ENCODE results near the gene CSNK2A1. TPM values are rescaled to one million over a fixed set of nuclear protein-coding genes. Genes with fewer than 3 reads are reported as not detected.

CSNK2A1 gene
- total RNA-seq, 1 experiment from 2014 or later: 229 TPM

DNA sequence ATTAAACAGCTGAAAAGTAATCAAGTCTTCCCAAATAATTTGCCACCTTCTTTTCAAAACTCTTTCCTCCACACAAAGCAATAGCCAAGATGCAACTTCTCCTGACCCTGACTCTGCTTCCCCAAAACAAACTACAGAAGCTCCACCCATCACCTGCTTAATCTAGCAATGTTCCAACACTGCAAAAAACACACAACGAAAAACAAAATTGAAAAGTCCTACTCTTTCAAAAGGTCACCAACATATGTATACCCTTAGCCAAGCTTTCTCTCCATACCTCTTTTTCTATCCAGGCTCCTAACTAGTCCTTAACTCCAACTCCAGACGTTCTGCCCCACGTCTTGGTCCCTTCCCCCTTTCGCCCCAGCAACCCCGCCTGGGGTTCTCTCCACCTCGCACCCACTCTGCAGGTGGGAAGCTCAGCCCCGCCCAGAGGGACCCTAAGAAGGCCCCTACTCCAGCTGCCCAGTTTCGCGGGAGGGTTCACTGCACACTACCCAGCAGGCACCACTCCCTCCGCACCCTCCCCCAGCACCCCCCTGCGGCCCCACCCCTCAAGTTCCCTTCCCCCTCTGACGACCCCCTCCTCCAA is 717 bp downstream of the CSNK2A1 start:
- Mint-ChIP-seq H3K4me3 (peak overlapping the region; percentile 90 to 96), H3K27ac (peak overlapping the region; percentile 21 to 100 (median 99)), H3K27me3 (ENCODE audit: low read depth) (peaks cover 25% of the 10 kb centered on the region), H3K4me1 (peaks cover 46 to 54% of the 10 kb centered on the region in 2 experiments), H3K9me3 (peaks cover 0 to 5% of the 10 kb centered on the region in 2 experiments; a peak in 3 of 5 replicates), H3K36me3 (ENCODE audit: insufficient read depth in 1 of 3, low read depth in 3 of 3) (peaks cover 15 to 32% (median 20%) of the 10 kb centered on the region in 3 experiments)
- Histone ChIP-seq H3K4ac (ENCODE audit: low read depth, low read length) (no peak overlapping the region), H2BK15ac (ENCODE audit: low read depth, low read length) (no peak overlapping the region), H2BK12ac (ENCODE audit: insufficient read length, low read depth, low read length) (no peak overlapping the region), H3K4me2 (ENCODE audit: insufficient read depth, insufficient read length, low read length) (peak overlapping the region; percentile 85), H3K9me3 (ENCODE audit: control insufficient read depth, low read depth, low read length) (no peaks in the 10 kb centered on the region), H4K20me1 (ENCODE audit: control insufficient read depth, insufficient read depth, insufficient read length) (no peaks in the 10 kb centered on the region), H4K8ac (replicated peaks; ENCODE audit: insufficient read length, low read depth, low read length) (no peak overlapping the region), H3K27me3 (ENCODE audit: insufficient read depth, low read length) (no peaks in the 10 kb centered on the region), H2BK120ac (ENCODE audit: low read depth, low read length, poor library complexity, severe bottlenecking) (no peak overlapping the region), H3K56ac (ENCODE audit: insufficient read length, low read depth, low read length) (no peak overlapping the region), H4K91ac (ENCODE audit: insufficient read length, low read depth, low read length) (peak overlapping the region; percentile 97), H3K23ac (ENCODE audit: insufficient read length, low read depth, low read length) (no peak overlapping the region), H4K5ac (ENCODE audit: insufficient read length, low read depth, low read length) (peak overlapping the region; percentile 97), H2BK5ac (ENCODE audit: insufficient read length, low read length) (no peak overlapping the region), H2BK20ac (ENCODE audit: low read depth, low read length, poor library complexity, severe bottlenecking) (no peak overlapping the region), H3K27ac (ENCODE audit: insufficient read length, low read depth, low read length) (no peak overlapping the region), H3K23me2 (ENCODE audit: insufficient read length, low read depth, low read length, poor library complexity, severe bottlenecking) (peaks cover 5% of the 10 kb centered on the region), H3K14ac (ENCODE audit: insufficient read depth, low read length) (peak overlapping the region; percentile 99; the same call in 1 of the 2 replicates), H2AK5ac (ENCODE audit: insufficient read length, low read length) (no peak overlapping the region), H3K79me2 (ENCODE audit: insufficient read depth, low read length) (peaks cover 49% of the 10 kb centered on the region), H2AFZ (ENCODE audit: low read length) (no peak overlapping the region), H3T11ph (ENCODE audit: low read length) (no peak overlapping the region), H3K18ac (ENCODE audit: insufficient read length, low read depth, low read length) (peak overlapping the region; percentile 99), H3K79me1 (ENCODE audit: insufficient read depth, low read depth, low read length, poor library complexity, severe bottlenecking) (peaks cover 3% of the 10 kb centered on the region), H3K4me1 (ENCODE audit: insufficient read depth, low read length) (0 out of 2 replicates have a peak, but pooled peaks cover 3% of the 10 kb centered on the region), H3K9ac (ENCODE audit: extremely low read depth, insufficient read length, low read length) (peak overlapping the region; percentile 99)
- no peak for DNase-seq
- WGBS (ENCODE audit: extremely low coverage, insufficient read length, low lambda C conversion rate): no CpG with 5 or more reads among the region's 12 CpGs
- TF ChIP-seq, protein P1, sequence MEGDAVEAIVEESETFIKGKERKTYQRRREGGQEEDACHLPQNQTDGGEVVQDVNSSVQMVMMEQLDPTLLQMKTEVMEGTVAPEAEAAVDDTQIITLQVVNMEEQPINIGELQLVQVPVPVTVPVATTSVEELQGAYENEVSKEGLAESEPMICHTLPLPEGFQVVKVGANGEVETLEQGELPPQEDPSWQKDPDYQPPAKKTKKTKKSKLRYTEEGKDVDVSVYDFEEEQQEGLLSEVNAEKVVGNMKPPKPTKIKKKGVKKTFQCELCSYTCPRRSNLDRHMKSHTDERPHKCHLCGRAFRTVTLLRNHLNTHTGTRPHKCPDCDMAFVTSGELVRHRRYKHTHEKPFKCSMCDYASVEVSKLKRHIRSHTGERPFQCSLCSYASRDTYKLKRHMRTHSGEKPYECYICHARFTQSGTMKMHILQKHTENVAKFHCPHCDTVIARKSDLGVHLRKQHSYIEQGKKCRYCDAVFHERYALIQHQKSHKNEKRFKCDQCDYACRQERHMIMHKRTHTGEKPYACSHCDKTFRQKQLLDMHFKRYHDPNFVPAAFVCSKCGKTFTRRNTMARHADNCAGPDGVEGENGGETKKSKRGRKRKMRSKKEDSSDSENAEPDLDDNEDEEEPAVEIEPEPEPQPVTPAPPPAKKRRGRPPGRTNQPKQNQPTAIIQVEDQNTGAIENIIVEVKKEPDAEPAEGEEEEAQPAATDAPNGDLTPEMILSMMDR (conservative IDR thresholded peaks at IDR 0.05): no peak
